Right kidney (tissue), 1 donor: ENCODE measurements around the gene CETP.
"Not testable (repeated sequence)": the region's sequence is repeated elsewhere in the genome, so short reads cannot be mapped to it uniquely, and the experiment has no call there.

Experiments
- DNase-seq: peaks from one replicate; pipeline ENCODE4 v3.0.0-alpha.2; 2016

CETP gene

GRCh38 chr16:56980792-56981724 is 19.3 kb downstream of the CETP start:
- DNase-seq, result no peak

GRCh38 chr16:56981729-56982271 is 20.1 kb downstream of the CETP start:
- no peak for DNase-seq

GRCh38 chr16:56982695-56983094 is 20.9 kb downstream of the CETP start:
- no peak for DNase-seq

GRCh38 chr16:56983211-56983751 is 21.5 kb downstream of the CETP start:
- DNase-seq, result no peak

GRCh38 chr16:56984639-56985038 is 22.9 kb downstream of the CETP start:
- DNase-seq, result no peak

GRCh38 chr16:56985288-56985961 is 23.7 kb downstream of the CETP start:
- DNase-seq, result no peak

- DNase-seq, result no peak
Observed at GRCh38 chr16:56985962-56986360, 24.2 kb downstream of the CETP start.

- DNase-seq, result no peak
Observed at GRCh38 chr16:56986361-56986760, 24.6 kb downstream of the CETP start.

- not testable (repeated sequence) for DNase-seq
Observed at GRCh38 chr16:56986908-56987307, 25.2 kb downstream of the CETP start.

- DNase-seq, result no peak
Observed at GRCh38 chr16:56987692-56988091, 25.9 kb downstream of the CETP start.

- DNase-seq, result no peak
Observed at GRCh38 chr16:56988161-56988947, 26.6 kb downstream of the CETP start.

GRCh38 chr16:56988948-56989945 is 27.5 kb downstream of the CETP start, which contains the start of gene NLRC5:
TSS of gene NLRC5 (plus strand) at chr16:56989557. CDS start at chr16:57020713, 31,156 bp downstream.
- peak; percentile 84 for DNase-seq

- DNase-seq, result peak; percentile 31
Observed at GRCh38 chr16:56989988-56990387, 28.2 kb downstream of the CETP start.

GRCh38 chr16:56990407-56991286 is 28.9 kb downstream of the CETP start:
- no peak for DNase-seq

- DNase-seq, result not testable (repeated sequence)
Observed at GRCh38 chr16:56992431-56992830, 30.7 kb downstream of the CETP start.

GRCh38 chr16:56993204-56993603 is 31.5 kb downstream of the CETP start:
- DNase-seq, result no peak

GRCh38 chr16:56994311-56994710 is 32.6 kb downstream of the CETP start:
- DNase-seq, result no peak

GRCh38 chr16:56995136-56995805 is 33.5 kb downstream of the CETP start:
- DNase-seq, result no peak

GRCh38 chr16:56997264-56997663 is 35.5 kb downstream of the CETP start:
- DNase-seq, result no peak
